ENCODE data around the gene CNOT10. TPM values are rescaled to one million over a fixed set of nuclear protein-coding genes. Genes with fewer than 3 reads are reported as not detected.

Gene CNOT10
- total and polyA plus RNA-seq, 2 donors (not counting 1 experiment from before 2014, with no cell fraction given) = 22.6 to 69.0 TPM

- POLR2A ChIA-PET = no interaction called here
- H3K9me3 Mint-ChIP-seq (ENCODE audit: insufficient read depth) = no peaks in the 10 kb centered on the region
- no peaks in the 10 kb centered on the region for H3K36me3 ChIP-seq (replicated peaks in 1 of 2; ENCODE audit: control extremely low read depth in 1 of 2, control insufficient read depth in 1 of 2, extremely low read depth in 1 of 2, insufficient read depth in 2 of 2, low read length in 1 of 2)
These were observed 9.8 kb upstream of the CNOT10 start for GRCh38 chr3:32675164-32675563.

GRCh38 chr3:32675650-32676049 is 9.3 kb upstream of the CNOT10 start:
- Histone ChIP-seq H3K4me3 (ENCODE audit: control extremely low read depth in 1 of 5, extremely low read depth in 1 of 5, insufficient read depth in 1 of 5, low read depth in 2 of 5, low read length in 4 of 5) (no peak overlapping the region), H3K27me3 (replicated peaks in 1 of 4; ENCODE audit: control extremely low read depth in 1 of 4, control insufficient read depth in 3 of 4, insufficient read depth in 4 of 4, low read length in 3 of 4) (no peaks in the 10 kb centered on the region), H4K20me1 (ENCODE audit: control insufficient read depth, insufficient read depth, low read length, poor library complexity, severe bottlenecking) (no peaks in the 10 kb centered on the region), H3K36me3 (replicated peaks in 1 of 2; ENCODE audit: control extremely low read depth in 1 of 2, control insufficient read depth in 1 of 2, extremely low read depth in 1 of 2, insufficient read depth in 2 of 2, low read length in 1 of 2) (no peaks in the 10 kb centered on the region), H3K4me2 (replicated peaks; ENCODE audit: low read depth, low read length, poor library complexity, severe bottlenecking) (no peak overlapping the region), H3K27ac (ENCODE audit: low read length in 2 of 2) (no peak overlapping the region), H2AFZ (ENCODE audit: insufficient read depth, low read depth, low read length, poor library complexity, severe bottlenecking) (no peak overlapping the region), H3K4me1 (ENCODE audit: control insufficient read depth in 2 of 2, insufficient read depth in 2 of 2, low read length in 2 of 2) (no peaks in the 10 kb centered on the region), H3K9ac (ENCODE audit: low read length) (no peak overlapping the region), H3K79me2 (ENCODE audit: control insufficient read depth, insufficient read depth, low read length) (no peaks in the 10 kb centered on the region), H3K9me3 (ENCODE audit: control extremely low read depth in 1 of 3, control insufficient read depth in 2 of 3, insufficient read depth in 1 of 3, low read length in 2 of 3) (peaks cover 0 to 4% (median 0%) of the 10 kb centered on the region in 3 donors)
- intact Hi-C loops (cut with micrococcal nuclease) = no loop called here
- POLR2A ChIA-PET = no interaction called here
- no peak for DNase-seq
- TF ChIP-seq EZH2 (IDR thresholded peaks at IDR 0.05; ENCODE audit: borderline replicate concordance, insufficient read depth, low read depth, low read length, poor library complexity, severe bottlenecking) (no peak), CTCF (IDR thresholded peaks at IDR 0.05) (no peak)
- Mint-ChIP-seq H3K4me3 (no peak overlapping the region), H3K27me3 (peaks cover 4% of the 10 kb centered on the region), H3K27ac (no peak overlapping the region), H3K4me1 (no peaks in the 10 kb centered on the region), H3K9me3 (ENCODE audit: insufficient read depth) (no peaks in the 10 kb centered on the region)
- ATAC-seq (ENCODE audit: low read depth) = no peak
- 100% methylated on average over 1 of the region's 1 CpG for WGBS (ENCODE audit: insufficient coverage)
- CTCF ChIA-PET = no interaction called here

More at GRCh38 chr3:32675164-32675563, 9.8 kb upstream of the CNOT10 start:
- no CpG with 5 or more reads among the region's 2 CpGs for WGBS (ENCODE audit: insufficient coverage)
- no peaks in the 10 kb centered on the region for H4K20me1 ChIP-seq (ENCODE audit: control insufficient read depth, insufficient read depth, low read length, poor library complexity, severe bottlenecking)
- no peaks in the 10 kb centered on the region for H3K79me2 ChIP-seq (ENCODE audit: control insufficient read depth, insufficient read depth, low read length)
- intact Hi-C loops (cut with micrococcal nuclease) = no loop called here
- H3K4me1 ChIP-seq (ENCODE audit: control insufficient read depth in 2 of 2, insufficient read depth in 2 of 2, low read length in 2 of 2) = no peaks in the 10 kb centered on the region
- H2AFZ ChIP-seq (ENCODE audit: insufficient read depth, low read depth, low read length, poor library complexity, severe bottlenecking) = no peak overlapping the region
- no peaks in the 10 kb centered on the region for H3K4me1 Mint-ChIP-seq
- no peak overlapping the region for H3K4me3 Mint-ChIP-seq
- H3K4me3 ChIP-seq (ENCODE audit: control extremely low read depth in 1 of 5, extremely low read depth in 1 of 5, insufficient read depth in 1 of 5, low read depth in 2 of 5, low read length in 4 of 5) = no peak overlapping the region
- TF ChIP-seq EZH2 (IDR thresholded peaks at IDR 0.05; ENCODE audit: borderline replicate concordance, insufficient read depth, low read depth, low read length, poor library complexity, severe bottlenecking) = no peak
- no peak overlapping the region for H3K27ac ChIP-seq (ENCODE audit: low read length in 2 of 2)
- CTCF ChIA-PET = no interaction called here
- DNase-seq (no peak), ATAC-seq (ENCODE audit: low read depth) (no peak)
- H3K4me2 ChIP-seq (replicated peaks; ENCODE audit: low read depth, low read length, poor library complexity, severe bottlenecking) = no peak overlapping the region
- H3K9ac ChIP-seq (ENCODE audit: low read length) = no peak overlapping the region
- peaks cover 4% of the 10 kb centered on the region for H3K27me3 Mint-ChIP-seq
- H3K27ac Mint-ChIP-seq = no peak overlapping the region
- no peaks in the 10 kb centered on the region for H3K27me3 ChIP-seq (replicated peaks in 1 of 4; ENCODE audit: control extremely low read depth in 1 of 4, control insufficient read depth in 3 of 4, insufficient read depth in 4 of 4, low read length in 3 of 4)
- H3K9me3 ChIP-seq (ENCODE audit: control extremely low read depth in 1 of 3, control insufficient read depth in 2 of 3, insufficient read depth in 1 of 3, low read length in 2 of 3) = peaks cover 0 to 4% (median 0%) of the 10 kb centered on the region in 3 donors

Measured in B cell (primary cell).